HG03342 (cell line): ENCODE measurements around the gene SREBF1.

Experiments used
- ATAC-seq: cut with Tn5 transposase; IDR thresholded peaks from one replicate; pipeline ENCODE4 v1.9.1; 2021; ENCODE audit warnings: mild to moderate bottlenecking, moderate library complexity; ENCODE audit not compliant: unreplicated experiment

SREBF1 gene

DNA sequence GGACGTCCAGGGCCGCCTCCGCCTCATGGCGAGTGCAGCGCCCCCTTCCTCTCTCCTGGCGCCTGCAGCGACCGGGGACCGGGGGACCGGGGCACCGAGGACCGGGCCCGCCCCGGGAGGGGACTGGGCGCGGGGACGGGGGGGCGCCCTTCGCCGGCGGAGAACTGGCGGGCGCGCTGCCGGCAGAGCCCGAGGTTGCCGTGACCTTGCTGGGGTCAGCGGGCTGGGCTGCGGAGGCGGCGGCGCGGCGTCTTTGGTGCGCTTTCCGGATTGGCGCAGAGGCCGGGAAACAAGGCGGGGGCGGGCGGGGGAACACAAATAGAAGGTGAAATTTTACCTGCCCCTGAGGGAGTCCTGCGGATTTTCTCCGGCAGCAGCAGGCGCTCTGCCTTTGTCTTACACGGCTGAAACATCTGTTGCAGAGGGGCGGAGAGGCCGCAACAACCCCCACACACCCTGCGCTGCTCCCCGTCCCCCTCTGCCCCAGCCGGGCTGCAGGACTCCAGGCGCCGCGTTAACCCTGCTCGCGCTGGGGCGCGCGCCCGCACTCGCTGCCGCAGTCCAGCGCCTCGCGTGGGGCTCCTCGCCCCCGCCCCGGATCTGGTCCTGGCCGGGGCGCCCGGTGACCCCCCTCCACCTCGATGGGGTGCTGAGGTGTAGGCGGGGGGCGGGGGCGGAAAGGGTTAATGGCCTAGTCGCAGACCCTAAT is 53.5 kb downstream of the SREBF1 start:
- no peak for ATAC-seq

GRCh38 chr17:17782523-17783115 is 54.2 kb downstream of the SREBF1 start:
- ATAC-seq = no peak

DNA sequence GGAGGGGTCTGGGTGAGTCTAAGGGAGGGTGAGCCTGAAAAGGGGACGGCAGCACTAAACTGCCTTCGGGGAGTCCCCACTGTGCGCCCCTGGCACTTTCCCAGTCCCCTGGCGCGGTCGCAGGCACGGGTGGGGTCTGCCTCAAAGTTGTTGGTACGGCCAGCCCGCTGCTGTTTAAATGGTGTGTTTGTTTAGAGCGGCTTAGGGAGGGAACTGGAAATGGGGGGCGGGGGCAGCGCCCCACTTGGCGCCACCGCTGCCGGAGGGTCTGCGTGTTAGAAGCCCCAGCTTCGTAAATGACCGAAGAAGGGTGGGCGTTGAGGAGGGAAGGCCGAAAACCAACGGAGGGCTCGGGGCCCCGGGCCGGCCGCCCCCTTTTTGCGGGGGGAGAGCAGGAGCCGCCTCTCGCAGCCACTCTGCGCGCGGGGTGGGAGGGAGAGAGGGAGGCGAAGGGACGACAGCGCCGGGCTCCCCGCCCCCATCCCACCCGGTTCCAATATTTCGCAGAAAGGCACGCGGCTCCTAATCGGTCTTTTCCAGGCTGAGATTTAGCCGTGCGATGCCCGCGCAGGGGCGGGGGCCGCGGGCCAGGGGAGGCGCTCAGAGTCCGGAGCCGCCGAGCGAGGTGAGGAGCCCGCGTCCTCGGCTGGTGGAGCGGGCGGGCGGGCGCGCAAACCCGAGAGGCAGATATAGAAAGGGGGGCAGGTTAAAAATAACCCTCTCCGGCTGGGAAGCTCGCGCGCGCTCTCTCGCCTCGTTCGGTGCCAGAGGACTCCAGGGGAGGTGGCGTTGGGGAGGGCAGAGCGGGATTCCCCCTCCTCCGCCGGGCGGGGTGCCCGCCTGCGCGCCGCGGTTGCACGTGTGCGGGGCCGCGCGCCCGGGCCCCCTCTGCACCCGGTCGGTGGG is 54.9 kb downstream of the SREBF1 start:
- ATAC-seq = no peak

DNA sequence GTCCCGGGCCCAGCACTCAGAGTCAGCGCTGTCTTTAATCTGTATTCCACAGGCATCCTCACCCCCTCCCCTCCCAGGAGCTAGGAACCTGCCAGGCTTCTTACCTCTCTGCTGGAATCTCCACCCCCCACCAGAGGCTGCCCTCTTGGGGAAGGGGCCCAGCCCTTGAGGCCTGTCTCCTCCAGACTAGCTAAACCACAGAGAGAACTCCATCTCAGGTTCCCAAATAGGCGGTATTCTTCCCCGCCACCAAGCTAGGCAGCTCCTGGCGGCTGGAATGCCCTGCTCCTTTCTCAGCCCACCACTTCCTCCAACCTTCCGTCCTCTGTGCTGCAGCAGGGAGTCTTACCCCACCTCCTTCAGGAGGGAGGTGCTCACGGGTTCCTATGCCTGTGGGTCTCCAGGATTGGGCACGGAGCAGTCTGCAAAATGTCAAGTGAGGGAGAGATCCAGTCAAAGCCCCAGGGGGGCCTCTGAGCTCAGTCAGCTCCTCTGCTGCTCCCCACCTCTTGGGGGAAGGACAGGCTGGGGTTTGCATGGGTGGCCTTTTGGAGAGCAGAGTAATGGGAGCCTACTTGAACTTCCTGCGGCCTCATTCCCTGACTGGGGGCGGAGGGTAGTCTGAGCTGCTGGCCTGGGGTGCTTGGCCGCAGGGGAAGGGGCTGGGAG is 55.7 kb downstream of the SREBF1 start:
- ATAC-seq = no peak

DNA sequence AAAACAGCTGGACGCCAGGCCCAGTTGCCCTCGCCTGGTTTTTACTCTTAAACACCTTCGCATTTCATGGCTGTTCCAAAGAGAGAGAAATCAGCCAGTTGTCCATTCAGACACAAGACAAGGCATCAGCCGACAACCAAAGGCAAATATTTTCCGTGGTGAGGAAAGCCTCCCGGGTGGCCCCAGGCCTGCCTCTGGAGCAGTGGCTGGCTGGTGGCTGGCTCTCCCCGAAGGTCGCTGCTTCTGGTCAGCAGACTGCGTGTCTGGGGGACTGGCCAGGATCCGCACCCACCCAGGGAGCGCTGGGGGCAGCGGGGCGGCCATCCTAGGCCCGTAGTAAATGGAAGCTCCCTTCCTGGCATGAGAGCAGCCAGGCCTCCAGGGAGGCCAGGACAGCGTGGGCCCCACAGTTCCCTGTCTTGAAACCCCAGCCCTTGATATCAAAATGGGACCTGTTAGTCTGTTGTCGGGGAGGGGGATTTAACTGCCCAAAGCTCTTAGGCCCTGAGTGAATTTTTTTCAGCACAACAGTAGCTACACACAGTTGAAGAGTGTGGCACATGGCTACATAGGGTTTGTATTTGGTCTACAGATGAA is 57.7 kb downstream of the SREBF1 start:
- ATAC-seq = no peak

DNA sequence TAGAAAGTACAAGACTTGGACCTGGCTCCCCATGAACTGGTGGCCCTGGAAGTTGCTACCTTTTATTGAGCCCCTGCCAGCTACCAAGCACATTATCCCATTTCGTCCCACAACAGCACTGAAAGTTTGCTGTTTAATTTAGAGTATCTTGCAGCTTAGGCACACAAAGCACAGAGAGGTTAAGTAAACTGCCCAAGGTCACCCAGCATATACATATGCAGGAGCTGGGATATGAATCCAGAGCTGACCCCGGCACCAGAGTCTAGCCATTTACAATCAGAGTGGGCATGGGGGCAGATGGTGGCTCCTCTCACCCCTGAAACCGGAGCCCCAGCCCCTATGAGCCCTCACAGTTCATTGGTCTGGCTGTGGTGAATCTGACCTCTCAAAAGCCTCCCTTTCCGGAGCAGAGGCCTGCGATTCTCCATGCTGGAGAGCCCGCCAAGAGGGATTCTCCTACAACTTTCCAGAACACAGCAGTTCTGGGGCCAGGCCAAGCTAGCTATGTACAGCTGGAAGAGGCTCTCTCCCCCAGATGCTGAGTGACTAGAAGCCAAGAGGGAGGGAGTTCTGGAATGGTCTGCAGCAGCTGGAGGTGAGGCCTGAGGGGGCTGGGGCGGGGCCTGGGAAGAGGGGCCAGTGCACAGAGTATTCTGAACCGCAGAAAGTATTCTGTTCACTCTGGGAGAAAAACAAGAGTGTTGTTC is 58.3 kb downstream of the SREBF1 start:
- ATAC-seq = no peak

DNA sequence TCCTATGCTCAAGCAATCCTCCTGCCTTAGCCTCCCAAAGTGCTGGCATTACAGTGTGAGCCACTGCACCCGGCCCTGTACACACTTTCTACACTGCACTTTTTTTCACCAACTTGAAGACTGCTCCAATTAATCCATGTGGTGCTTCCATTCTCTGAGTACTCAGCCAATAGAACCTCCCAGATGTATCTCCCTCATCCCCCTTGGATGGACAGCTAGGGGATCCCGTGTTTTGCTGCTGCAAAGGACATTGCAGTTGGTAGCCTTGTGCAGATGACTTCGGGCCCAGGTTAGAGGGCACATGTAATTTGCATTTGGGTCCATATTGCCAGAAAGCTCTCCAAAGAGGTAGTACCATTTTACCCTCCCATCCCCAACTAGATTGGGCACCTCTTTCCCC is 59.9 kb downstream of the SREBF1 start:
- no peak for ATAC-seq

DNA sequence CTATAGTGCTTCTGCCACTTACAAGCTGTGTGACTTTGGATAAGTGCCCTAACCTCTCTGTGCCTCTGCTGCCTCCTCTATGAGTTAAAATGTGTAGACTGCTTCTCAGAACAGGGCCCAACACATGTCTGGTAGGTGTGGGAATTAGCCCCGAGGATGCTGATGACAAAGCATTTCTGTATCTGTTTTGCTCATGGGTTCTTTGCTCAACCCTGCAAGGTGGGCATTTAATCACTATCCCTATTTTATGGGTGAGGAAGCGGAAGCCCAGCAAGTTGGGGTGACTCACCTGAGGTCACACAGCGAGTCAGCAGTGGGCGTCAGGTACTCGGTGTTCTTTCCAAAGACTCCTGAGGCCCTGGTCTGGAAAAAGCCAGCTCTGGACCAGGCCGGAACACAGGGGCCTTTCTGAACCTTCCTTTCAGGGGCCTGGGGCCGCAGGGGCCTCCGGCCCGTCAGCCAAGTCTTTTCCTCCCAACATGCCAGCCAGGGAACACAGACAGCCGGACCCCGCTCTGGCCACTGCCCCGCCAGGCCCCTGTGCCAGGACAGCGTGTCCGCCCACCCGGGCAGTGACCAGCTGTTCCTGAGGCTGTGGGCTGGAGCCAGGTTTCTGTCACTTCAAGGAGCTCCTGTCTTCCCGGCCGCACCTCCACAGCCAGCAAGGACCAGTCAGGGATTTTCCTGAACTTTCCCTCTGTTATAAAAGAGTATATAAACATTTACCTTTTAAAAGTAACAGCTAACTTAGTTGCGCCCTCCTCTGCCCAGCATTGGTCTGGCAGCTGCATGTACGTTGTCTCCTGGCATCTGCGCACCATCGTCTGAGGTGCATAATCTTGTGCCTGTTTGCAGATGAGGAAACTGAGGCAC is 62.5 kb downstream of the SREBF1 start:
- ATAC-seq = no peak

DNA sequence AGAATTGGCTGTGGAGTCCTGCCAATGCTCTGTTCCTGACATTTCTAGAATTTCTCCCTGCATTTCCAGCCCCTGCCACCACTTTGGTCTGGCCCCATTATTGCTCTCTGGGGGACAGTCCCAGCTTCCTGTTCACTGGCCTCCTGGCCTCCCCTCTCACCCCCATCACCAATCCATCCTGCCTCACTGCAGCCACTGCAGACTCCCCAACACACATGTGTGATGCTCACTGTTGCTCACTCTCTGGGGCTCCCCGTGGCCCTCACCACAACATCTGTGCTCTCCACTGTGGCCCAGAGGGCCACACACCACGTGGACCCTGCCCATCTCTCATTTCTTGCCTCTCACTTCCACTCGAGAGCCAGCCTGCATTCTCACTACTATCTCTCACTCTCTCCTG is 64.6 kb downstream of the SREBF1 start:
- no peak for ATAC-seq

GRCh38 chr17:17771498-17772201 is 65.1 kb downstream of the SREBF1 start:
- ATAC-seq = no peak

DNA sequence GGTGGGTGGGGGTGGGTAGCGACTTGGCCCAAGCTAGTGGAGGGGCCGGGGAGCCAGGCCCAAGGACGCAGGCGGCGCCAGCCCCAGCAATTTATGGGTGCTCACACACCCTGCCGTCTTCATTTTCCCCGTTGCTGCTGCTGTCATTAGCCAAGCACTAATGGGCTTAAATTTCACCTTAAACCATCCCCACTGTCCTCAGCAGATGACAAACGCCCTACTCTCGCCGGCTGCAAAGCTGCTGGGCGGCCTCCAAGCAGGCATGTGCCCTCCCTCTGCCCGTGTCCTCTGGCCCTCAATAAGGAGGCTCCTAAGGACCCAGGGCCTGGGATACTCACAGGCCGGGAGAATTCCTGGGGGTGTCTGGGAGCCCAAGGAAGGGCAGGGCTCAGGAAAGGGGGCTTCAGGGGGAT is 66.1 kb downstream of the SREBF1 start:
- ATAC-seq = no peak

DNA sequence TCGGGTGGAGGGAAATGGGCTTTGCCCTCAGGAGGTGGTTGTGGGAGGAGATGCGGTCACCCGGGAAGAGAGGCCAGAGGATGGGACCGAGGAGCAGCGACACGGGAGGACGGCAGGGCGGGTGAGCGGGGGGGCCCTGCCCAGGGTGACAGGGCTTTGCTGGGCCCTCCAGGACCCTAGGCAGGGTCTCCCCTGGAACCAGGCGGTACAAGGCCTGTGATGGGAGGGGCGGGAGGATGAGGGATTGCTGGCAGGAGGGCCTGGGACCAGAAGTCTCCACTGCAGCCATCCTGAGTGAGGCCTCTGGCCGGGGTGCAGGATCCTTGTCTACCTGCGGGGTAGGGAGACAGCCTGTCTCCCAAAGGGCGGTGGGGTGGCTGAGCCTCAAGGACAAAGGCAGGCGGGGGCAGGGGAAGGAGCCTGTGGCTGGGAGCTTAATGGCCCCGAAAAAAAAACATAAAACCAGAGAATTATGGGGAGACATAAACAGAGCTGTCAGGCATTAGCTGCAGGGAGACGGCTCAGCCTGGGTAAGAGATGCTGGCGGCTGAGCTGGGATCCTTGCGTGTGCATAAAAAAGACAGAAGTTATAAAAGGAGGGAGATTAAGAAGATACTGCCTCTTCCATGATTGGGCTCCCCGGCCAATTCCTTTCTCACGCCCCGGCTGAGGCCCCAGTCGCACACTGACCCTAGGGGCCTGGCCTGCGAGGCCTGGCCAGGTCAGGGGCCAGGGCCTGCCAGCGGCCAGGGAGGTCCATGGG is 66.7 kb downstream of the SREBF1 start:
- ATAC-seq = no peak

DNA sequence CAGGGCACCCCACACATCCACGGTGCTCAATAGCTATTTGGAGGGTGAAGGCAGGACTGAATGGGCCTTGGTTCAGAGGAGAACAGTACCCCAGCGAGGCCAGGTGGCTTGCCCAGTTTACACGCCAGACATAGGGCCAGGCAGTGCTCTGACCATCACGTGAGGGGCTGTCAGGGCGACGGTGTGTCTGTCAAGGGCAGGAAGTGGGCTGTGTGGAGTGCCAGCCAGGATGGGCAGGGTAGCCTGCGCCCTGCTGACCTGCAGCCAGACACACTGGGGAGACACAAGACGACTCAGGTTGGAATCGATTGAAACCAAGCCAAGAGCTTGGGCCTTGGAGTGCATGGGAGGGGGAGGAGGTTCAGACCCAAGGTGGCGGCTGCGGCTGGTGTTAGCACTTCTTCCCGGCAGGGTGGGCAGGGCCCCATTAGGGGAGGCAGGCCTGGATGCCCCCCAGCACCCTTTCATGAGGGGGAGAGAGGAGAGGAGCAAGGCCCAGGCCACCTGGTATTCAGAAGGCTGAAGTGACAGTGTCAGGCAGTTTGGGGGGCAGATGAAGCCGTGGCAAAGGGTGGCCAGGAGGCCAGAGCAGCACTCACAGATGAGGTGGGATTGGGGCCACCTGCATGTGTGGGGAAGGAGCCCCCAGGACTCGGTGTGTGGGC is 68.2 kb downstream of the SREBF1 start:
- no peak for ATAC-seq

DNA sequence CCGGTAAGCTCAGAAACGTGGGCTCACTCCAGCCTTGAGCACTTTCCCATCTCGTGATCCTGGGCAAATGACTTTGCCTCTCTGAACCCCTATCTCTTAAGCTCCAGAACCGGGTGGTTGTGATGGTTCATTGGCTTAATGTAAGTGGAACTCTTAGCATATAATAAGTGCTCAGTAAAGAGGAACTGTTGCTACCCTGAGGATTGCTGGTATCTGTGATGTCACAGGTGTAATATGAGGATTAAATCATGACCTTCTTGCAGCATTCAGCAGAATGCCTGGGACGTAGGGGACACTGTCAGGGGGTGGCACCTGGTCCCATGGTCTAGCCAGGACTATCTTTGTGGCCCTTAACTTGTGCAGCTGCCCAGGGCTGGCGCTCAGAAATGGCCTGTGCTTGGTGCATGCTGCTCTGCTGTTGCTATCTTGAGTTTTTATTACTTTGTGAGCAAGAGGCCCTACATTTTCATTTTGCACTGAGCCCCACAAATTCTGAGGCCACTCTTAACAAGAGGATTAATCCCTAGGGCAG is 68.8 kb downstream of the SREBF1 start:
- no peak for ATAC-seq

DNA sequence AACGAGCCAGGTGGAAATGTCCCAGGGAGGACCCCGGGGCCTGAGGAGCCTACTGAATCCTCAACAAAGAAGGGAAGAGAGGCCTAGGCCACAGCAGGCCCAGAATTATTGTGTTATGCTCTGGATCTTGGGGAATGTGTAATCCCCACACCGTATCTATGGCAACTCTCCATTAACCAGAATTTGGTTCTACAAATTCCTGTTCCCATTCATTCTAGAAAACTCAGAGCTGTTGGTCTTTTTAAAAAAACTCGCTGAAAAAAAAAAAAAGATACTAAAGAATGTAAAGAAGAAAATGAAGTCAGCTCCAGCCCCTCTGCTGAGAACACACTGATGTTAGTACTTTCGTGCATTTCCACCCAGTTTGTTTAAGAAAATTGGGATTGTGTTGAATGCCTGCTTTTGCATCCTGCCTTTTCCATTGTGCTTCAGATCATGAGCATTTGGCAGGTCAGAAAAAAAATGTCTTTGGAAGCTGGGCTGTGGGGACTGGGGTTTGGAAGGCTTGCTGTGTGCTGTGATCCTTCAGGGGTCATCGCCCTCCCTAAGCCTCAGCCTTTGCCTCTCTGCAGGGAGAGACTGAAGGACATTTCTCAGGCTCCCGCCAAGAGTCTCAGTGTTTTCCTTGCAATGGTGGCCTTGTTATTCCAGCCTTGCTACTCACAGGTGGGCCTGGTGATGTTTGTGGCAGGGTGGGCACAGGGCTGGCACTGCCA is 69.5 kb downstream of the SREBF1 start:
- no peak for ATAC-seq

DNA sequence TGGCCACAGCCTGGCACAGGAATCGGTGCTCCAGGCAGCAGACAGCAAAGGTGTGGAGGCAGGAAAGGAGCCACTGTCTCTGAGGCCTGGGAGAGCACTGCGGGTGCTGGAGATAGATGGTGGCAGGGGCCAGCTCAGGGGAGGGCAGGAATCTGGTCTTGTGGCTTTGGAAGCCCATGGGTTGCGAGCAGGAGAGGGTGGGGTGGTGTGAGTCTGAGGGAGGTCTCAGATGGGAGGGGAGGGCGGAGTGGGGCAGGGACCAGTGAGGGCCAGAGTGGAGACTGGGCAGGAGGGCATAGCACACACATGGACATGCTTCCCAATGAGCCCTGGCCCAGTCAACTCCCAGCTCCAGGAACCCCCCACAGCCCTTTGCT is 70.1 kb downstream of the SREBF1 start:
- no peak for ATAC-seq
